ENCODE results near the gene PTPRM.

DNA sequence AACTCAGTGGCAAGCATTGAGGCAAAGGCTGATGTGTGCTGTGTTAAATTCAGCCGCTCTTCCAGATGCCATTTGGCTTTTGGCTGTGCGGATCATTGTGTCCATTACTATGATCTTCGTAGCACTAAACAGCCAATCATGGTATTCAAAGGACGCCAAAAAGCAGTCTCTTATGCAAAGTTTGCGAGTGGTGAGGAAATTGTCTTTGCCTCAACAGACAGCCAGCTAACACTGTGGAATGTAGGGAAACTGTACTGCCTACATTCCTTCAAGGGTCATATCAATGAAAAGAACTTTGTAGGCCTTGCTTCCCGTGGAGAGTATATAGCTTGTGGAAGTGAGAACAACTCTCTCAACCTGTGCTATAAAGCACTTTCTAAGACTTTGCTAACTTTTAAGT, 846.6 kb downstream of the PTPRM start:
- TF ChIP-seq, protein P1, sequence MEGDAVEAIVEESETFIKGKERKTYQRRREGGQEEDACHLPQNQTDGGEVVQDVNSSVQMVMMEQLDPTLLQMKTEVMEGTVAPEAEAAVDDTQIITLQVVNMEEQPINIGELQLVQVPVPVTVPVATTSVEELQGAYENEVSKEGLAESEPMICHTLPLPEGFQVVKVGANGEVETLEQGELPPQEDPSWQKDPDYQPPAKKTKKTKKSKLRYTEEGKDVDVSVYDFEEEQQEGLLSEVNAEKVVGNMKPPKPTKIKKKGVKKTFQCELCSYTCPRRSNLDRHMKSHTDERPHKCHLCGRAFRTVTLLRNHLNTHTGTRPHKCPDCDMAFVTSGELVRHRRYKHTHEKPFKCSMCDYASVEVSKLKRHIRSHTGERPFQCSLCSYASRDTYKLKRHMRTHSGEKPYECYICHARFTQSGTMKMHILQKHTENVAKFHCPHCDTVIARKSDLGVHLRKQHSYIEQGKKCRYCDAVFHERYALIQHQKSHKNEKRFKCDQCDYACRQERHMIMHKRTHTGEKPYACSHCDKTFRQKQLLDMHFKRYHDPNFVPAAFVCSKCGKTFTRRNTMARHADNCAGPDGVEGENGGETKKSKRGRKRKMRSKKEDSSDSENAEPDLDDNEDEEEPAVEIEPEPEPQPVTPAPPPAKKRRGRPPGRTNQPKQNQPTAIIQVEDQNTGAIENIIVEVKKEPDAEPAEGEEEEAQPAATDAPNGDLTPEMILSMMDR (IDR thresholded peaks at IDR 0.05; ENCODE audit: low read depth, low read length, missing input control) = no peak
- TF ChIP-seq RXRA (IDR thresholded peaks at IDR 0.05) (no peak), HNF4A (conservative IDR thresholded peaks at IDR 0.05) (no peak)
